ENCODE data around the gene GNGT2.
A peak's percentile ranks its signal among the peaks of the same experiment; 100 is the strongest.

GNGT2 gene

GRCh38 chr17:49229076-49229804 is 18.9 kb upstream of the GNGT2 start:
- DNase-seq (ENCODE audit: low read depth in 2 of 2), result no peak

- DNase-seq (ENCODE audit: low read depth in 2 of 2), result peak; percentile 66 to 69
Observed at GRCh38 chr17:49227436-49228261, 17.3 kb upstream of the GNGT2 start.

GRCh38 chr17:49226771-49227435 is 16.5 kb upstream of the GNGT2 start:
- no peak for DNase-seq (ENCODE audit: low read depth in 2 of 2)

GRCh38 chr17:49225554-49226236 is 15.3 kb upstream of the GNGT2 start:
- no peak for DNase-seq (ENCODE audit: low read depth in 2 of 2)

- no peak for DNase-seq (ENCODE audit: low read depth in 2 of 2)
Observed at GRCh38 chr17:49224997-49225337, 14.6 kb upstream of the GNGT2 start.

GRCh38 chr17:49224198-49224996 is 14.0 kb upstream of the GNGT2 start:
- no peak for DNase-seq (ENCODE audit: low read depth in 2 of 2)

- peak; percentile 52 to 73 for DNase-seq (ENCODE audit: low read depth in 2 of 2)
Observed at GRCh38 chr17:49223517-49224197, 13.3 kb upstream of the GNGT2 start.

GRCh38 chr17:49223168-49223516 is 12.8 kb upstream of the GNGT2 start:
- no peak for DNase-seq (ENCODE audit: low read depth in 2 of 2)

- DNase-seq (ENCODE audit: low read depth in 2 of 2), result no peak
Observed at GRCh38 chr17:49219987-49220386, 9.6 kb upstream of the GNGT2 start.

- peak in 1 of 2 donors; percentile 40 for DNase-seq (ENCODE audit: low read depth in 2 of 2)
Observed at GRCh38 chr17:49218941-49219913, 8.9 kb upstream of the GNGT2 start.

GRCh38 chr17:49217651-49218413 is 7.5 kb upstream of the GNGT2 start:
- DNase-seq (ENCODE audit: low read depth in 2 of 2), result no peak

- DNase-seq (ENCODE audit: low read depth in 2 of 2), result no peak
Observed at GRCh38 chr17:49216953-49217650, 6.7 kb upstream of the GNGT2 start.

- no peak for DNase-seq (ENCODE audit: low read depth in 2 of 2)
Observed at GRCh38 chr17:49216482-49216881, 6.1 kb upstream of the GNGT2 start.

GRCh38 chr17:49214676-49215360 is 4.4 kb upstream of the GNGT2 start:
- DNase-seq (ENCODE audit: low read depth in 2 of 2), result no peak

- no peak for DNase-seq (ENCODE audit: low read depth in 2 of 2)
Observed at GRCh38 chr17:49213847-49214246, 3.5 kb upstream of the GNGT2 start.

GRCh38 chr17:49213399-49213798 is 3.0 kb upstream of the GNGT2 start:
- DNase-seq (ENCODE audit: low read depth in 2 of 2), result no peak

GRCh38 chr17:49209061-49209571 is 1.3 kb downstream of the GNGT2 start:
- no peak for DNase-seq (ENCODE audit: low read depth in 2 of 2)
